SK-N-MC (cell line): ENCODE results near the gene AOX1.
"Not testable (repeated sequence)": the region's sequence is repeated elsewhere in the genome, so short reads cannot be mapped to it uniquely, and the experiment has no call there.

Experiments
- DNase-seq: peaks from one replicate; pipeline ENCODE4 v3.0.0-alpha.2; 2011; ENCODE audit warnings: low read depth, low spot score
- H3K27ac ChIP-seq: fragments of 200-600 bp; sonication (generic); 2 replicates; pipeline ENCODE4 v1.5.1; 2016; ENCODE audit warnings: mixed run types
- H3K36me3 ChIP-seq: fragments of 200-600 bp; sonication (generic); 2 replicates; pipeline ENCODE4 v1.6.1; 2017; ENCODE audit warnings: antibody characterized with exemption, low read length, mixed read lengths; ENCODE audit not compliant: insufficient read depth
- H3K4me3 ChIP-seq: fragments of 200-600 bp; sonication (generic); 2 replicates; pipeline ENCODE4 v1.5.1; 2016
- H3K9ac ChIP-seq: fragments of 200-600 bp; sonication (generic); 2 replicates; pipeline ENCODE4 v1.8.0; 2017; ENCODE audit warnings: mixed run types, mixed read lengths; ENCODE audit not compliant: insufficient read length
- H3K9me3 ChIP-seq: fragments of 200-600 bp; sonication (generic); 2 replicates; pipeline ENCODE4 v1.6.1; 2017; ENCODE audit warnings: low read depth, mild to moderate bottlenecking, antibody characterized with exemption, low read length, moderate library complexity, mixed read lengths
- EZH2 ChIP-seq: fragments of 200-600 bp; sonication (generic); IDR thresholded peaks from one replicate; pipeline ENCODE4 v1.6.1; 2017; ENCODE audit warnings: antibody characterized with exemption
- FOXP2 ChIP-seq: optimal IDR thresholded peaks from 2 replicates; pipeline ENCODE3; 2011; ENCODE audit warnings: mild to moderate bottlenecking, moderate library complexity; ENCODE audit not compliant: insufficient read depth; ENCODE audit errors: extremely low read length, control extremely low read depth
- POLR2AphosphoS5 ChIP-seq: IDR thresholded peaks from 2 replicates; pipeline ENCODE4 v1.6.1; 2012; ENCODE audit warnings: mild to moderate bottlenecking, low read depth, low read length, borderline replicate concordance

The AOX1 gene

DNA sequence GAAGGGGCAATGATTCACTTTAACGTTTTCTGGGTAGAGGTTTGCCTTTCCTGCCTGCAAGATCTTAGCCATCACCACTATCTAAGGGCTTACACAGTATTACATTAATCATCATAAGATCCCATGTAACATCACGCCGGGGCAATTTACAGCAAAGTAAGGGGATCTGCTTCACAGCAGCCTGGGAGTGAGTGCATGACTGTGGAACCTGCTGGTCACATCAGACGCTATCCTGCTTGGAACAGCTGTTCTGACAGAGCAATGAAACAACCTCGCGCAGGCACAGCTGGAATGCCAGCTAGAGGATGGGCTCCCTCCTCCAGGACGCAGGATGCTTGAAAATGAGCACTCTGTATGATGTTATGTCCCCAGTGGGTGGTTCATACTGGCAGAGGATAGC is 89.0 kb downstream of the AOX1 start:
- no peaks in the 10 kb centered on the region for H3K9me3 ChIP-seq
- no peak for TF ChIP-seq FOXP2
- no peak for TF ChIP-seq EZH2
- TF ChIP-seq POLR2AphosphoS5: no peak
- no peak overlapping the region for H3K4me3 ChIP-seq
- H3K36me3 ChIP-seq: no peaks in the 10 kb centered on the region
- DNase-seq: no peak
- H3K27ac ChIP-seq: no peak overlapping the region
- no peak overlapping the region for H3K9ac ChIP-seq

DNA sequence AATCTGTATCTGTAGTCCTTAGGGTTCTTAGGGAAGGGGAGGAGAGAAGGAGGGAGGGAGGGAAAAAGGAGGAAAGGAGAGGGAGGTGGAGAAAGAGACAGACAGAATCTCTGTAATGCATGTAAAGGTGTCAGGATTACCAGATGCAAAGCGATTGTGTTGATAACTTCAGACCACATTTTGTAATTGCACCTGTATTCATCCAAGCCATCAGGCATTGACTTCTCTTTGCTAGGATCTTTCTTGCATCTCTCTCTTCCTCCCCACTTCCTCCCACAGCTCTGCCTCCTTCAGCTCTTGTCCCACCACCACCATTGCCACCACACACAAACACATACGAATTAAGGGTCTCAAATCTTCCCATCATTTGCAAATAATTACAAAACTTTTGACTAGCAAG is 91.4 kb downstream of the AOX1 start:
- H3K4me3 ChIP-seq: no peak overlapping the region
- no peak for DNase-seq
- no peak for TF ChIP-seq POLR2AphosphoS5
- TF ChIP-seq FOXP2: no peak
- no peak for TF ChIP-seq EZH2
- no peaks in the 10 kb centered on the region for H3K9me3 ChIP-seq
- no peak overlapping the region for H3K9ac ChIP-seq
- no peak overlapping the region for H3K27ac ChIP-seq
- H3K36me3 ChIP-seq: no peaks in the 10 kb centered on the region

DNA sequence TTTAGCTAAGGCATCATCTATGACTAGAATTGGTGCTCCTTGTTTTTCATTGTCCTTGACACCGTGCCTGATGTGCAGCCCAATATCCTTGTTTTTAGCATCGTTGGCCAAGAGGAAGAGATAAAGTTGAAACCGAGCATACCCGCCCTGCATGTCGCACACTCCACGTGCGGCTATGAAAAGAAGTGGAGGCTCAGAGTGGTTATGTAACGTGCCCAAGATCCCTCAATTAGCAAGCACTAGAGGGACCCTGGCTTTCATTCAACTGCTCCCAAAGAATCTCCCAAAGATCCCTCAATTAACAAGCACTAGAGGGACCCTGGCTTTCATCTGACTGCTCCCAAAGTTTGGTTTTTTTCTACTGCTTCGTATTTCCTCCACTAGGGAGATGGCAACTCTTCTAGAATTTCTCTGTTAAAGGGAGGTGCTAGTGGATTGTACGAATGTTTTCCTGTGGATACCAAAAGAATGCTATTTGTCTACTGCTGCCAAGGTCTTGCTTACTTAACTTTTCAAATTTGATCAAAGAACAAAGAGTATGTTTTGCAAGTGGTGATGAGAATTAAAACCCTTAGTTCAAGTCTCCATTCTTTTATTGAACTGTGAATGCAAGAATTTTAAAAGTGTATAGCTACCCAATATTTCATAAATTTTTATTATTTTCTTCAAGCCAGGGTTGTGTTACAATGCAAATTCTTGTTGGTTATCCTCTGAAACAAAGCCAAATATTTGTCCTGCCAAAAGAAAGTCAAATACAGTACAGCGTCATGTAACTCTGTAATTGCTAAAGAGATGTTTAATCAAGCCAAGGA is 92.1 kb downstream of the AOX1 start:
- no peak for TF ChIP-seq FOXP2
- no peak for TF ChIP-seq POLR2AphosphoS5
- no peak for DNase-seq

DNA sequence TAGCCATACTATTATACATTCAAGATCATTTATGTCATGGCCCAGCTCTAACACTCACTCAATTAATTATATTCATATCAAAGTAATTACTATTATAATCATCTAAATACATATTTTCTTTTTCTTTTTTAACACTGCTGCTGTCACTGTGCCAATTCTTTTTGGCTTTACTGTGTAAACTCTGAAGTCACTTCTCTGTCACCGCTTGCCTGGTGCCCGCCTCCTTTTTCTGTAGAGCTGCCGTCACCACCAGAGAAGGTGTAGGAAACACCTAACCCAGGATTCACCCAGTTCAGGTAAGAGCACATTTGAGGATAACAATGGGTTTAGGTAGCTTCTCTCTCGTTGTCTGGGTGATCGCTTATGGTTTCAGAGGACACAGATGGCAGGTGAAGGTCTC is 93.3 kb downstream of the AOX1 start:
- no peak overlapping the region for H3K27ac ChIP-seq
- no peak overlapping the region for H3K4me3 ChIP-seq
- no peaks in the 10 kb centered on the region for H3K9me3 ChIP-seq
- TF ChIP-seq FOXP2: no peak
- no peak for TF ChIP-seq EZH2
- TF ChIP-seq POLR2AphosphoS5: no peak
- DNase-seq: no peak
- H3K36me3 ChIP-seq: no peaks in the 10 kb centered on the region
- no peak overlapping the region for H3K9ac ChIP-seq

More for the DNA sequence above, 92.1 kb downstream of the AOX1 start:
- Histone ChIP-seq H3K9ac (no peak overlapping the region), H3K36me3 (no peaks in the 10 kb centered on the region), H3K27ac (no peak overlapping the region), H3K4me3 (no peak overlapping the region), H3K9me3 (no peaks in the 10 kb centered on the region)

DNA sequence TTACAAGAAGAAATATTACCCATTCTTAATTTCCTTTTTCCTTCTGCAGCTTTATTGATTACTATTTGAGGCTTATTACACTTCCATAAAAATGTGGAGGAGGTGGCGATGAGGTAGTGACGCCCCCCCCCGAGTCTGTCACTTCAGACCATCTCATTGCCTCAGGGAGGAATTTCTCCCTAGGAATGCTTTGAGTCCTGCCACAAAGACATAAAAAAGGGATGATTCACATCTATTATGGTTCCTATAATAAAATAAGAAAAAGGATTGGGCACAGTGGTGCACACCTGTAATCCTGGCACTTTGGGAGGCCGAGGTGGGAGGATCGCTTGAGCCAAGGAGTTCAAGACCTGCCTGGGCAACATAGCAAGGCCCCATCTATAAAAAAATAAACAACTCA is 93.7 kb downstream of the AOX1 start:
- TF ChIP-seq FOXP2 (no peak), EZH2 (no peak), POLR2AphosphoS5 (no peak)
- Histone ChIP-seq H3K36me3 (no peaks in the 10 kb centered on the region), H3K9ac (no peak overlapping the region), H3K27ac (no peak overlapping the region), H3K4me3 (no peak overlapping the region), H3K9me3 (no peaks in the 10 kb centered on the region)
- DNase-seq: no peak

DNA sequence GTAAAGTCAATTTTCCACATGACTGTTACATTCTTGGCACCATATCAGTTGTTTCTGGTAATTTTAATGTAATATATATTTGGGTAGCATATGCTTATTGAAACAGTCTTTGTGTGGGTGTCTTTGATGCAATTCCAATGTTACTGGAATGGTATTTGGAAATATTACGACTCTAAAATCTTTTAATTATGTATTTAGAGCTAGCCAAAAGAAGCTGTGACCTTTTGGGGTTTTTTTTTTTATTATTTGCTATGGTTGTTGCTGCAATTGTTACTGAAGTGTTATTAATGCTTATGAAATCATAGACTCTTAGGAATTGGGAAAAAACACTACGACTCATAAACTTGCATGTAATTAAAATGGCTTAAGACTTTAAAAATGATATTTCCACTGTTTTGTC is 95.9 kb downstream of the AOX1 start:
- no peaks in the 10 kb centered on the region for H3K36me3 ChIP-seq
- no peak overlapping the region for H3K9ac ChIP-seq
- H3K9me3 ChIP-seq: no peaks in the 10 kb centered on the region
- no peak overlapping the region for H3K4me3 ChIP-seq
- no peak overlapping the region for H3K27ac ChIP-seq
- no peak for TF ChIP-seq FOXP2
- TF ChIP-seq POLR2AphosphoS5: no peak
- no peak for TF ChIP-seq EZH2
- DNase-seq: no peak

DNA sequence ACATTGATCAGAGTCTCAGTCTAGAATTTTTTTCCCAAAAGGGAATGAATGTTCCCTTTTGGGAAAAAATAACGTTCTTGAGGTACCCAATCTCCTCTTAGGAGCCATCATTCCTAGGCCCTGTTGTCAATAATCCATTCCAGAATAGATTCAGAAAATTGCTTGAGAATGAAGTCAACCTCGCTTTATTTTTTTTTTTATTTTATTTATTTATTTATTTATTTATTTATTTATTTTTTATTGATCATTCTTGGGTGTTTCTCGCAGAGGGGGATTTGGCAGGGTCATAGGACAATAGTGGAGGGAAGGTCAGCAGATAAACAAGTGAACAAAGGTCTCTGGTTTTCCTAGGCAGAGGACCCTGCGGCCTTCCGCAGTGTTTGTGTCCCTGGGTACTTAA is 96.6 kb downstream of the AOX1 start:
- not testable (repeated sequence) for H3K4me3 ChIP-seq, H3K27ac ChIP-seq, H3K9ac ChIP-seq, H3K9me3 ChIP-seq, H3K36me3 ChIP-seq, DNase-seq

DNA sequence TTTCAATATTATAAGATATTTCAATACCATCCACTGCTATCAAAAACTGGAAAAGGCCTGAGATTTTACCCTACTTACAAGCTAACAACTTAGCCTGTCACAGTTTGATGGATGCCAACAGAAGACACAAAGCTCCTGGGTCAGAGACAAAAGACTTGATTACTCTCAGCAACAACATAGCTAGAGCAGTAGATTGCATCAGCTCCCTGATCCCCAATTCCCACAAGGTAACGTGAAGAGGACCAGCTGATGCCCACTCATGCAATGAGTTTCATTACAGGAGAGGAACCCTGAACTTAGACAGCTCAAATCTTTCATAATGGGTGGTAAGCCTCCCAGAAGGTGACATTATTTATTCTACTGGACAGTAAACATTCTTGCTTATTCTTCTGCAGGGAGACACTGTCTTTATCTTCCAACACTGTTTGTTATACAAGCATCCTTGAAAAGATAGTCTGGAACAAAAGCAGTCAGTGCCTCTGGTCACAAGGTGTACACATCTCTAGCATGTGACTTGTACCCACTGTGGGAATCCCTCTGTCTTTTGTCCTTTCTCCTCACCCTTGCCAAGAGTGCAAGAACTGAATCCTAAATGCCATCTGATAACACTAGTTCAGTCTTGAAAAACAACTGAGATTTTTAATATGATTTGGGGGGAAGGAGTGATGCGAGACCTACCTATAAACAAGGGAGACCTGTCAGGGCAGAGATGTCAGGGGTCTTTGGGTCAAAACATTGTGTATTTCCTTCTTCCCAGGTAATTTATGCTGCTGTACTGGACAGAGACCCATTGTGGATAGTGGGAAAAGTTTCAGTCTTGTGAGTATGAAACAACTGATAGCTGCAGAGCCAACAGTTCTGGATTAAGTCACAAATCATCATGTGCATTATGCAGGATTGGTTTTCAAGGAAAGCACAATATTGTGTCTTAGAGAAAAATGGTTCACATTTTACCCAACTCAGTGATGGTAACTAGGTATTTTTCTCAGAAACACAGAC is 102.4 kb downstream of the AOX1 start:
- H3K27ac ChIP-seq: no peak overlapping the region
- H3K9ac ChIP-seq: no peak overlapping the region
- TF ChIP-seq POLR2AphosphoS5: no peak
- H3K9me3 ChIP-seq: no peaks in the 10 kb centered on the region
- H3K36me3 ChIP-seq: no peaks in the 10 kb centered on the region
- no peak for DNase-seq
- no peak overlapping the region for H3K4me3 ChIP-seq
